Uterus (tissue), 4 donors: Measurements from ENCODE around the gene SLC6A18. TPM values are rescaled to one million over a fixed set of nuclear protein-coding genes. Genes with fewer than 3 reads are reported as not detected.

Experiments used
- DNase-seq, 2 donors: peaks; one replicate each; pipeline ENCODE4 v3.0.0-alpha.2; 2019 to 2020
- H3K27ac ChIP-seq, 2 donors: fragments of 200-600 bp; sonication (generic); 1 replicate in 1 of 2; 2 replicates in 1 of 2; pipeline ENCODE4 v1.5.1; 2016 to 2018
- H3K27me3 ChIP-seq, 2 donors: fragments of 200-600 bp; sonication (generic); one replicate each; pipeline ENCODE4 v1.5.1; 2018 to 2019; ENCODE audit warnings: control low read depth in 1 of 2
- H3K36me3 ChIP-seq, 2 donors: fragments of 200-600 bp; sonication (generic); one replicate each; pipeline ENCODE4 v1.5.1; 2019; ENCODE audit warnings: control low read depth in 1 of 2
- H3K4me1 ChIP-seq, 2 donors: fragments of 200-600 bp; sonication (generic); one replicate each; pipeline ENCODE4 v1.5.1; 2018 to 2019; ENCODE audit warnings: control low read depth in 1 of 2
- H3K4me3 ChIP-seq, 2 donors: fragments of 200-600 bp; sonication (generic); 1 replicate in 1 of 2; 2 replicates in 1 of 2; pipeline ENCODE4 v1.5.1; 2018 to 2019; ENCODE audit warnings: mild to moderate bottlenecking in 1 of 2
- H3K9me3 ChIP-seq, 2 donors: fragments of 200-600 bp; sonication (generic); one replicate each; pipeline ENCODE4 v1.5.1; 2019; ENCODE audit warnings: control low read depth in 1 of 2
- CTCF ChIP-seq, 4 experiments: fragments of 200-600 bp in 2 of 4; fragments of 450-650 bp in 2 of 4; sonication (generic) in 2 of 4; IDR thresholded peaks; one replicate each; pipeline ENCODE4 v1.5.1; 2016 to 2019; ENCODE audit warnings: antibody characterized with exemption in 4 of 4, mild to moderate bottlenecking in 2 of 4, moderate library complexity in 1 of 4
- POLR2A ChIP-seq, 2 donors: fragments of 450-650 bp; IDR thresholded peaks; one replicate each; pipeline ENCODE4 v1.6.1; 2016; ENCODE audit warnings: antibody characterized with exemption in 2 of 2, mild to moderate bottlenecking in 1 of 2, moderate library complexity in 1 of 2
- intact Hi-C: fragments of 100-400 bp; cut with DNase I; formaldehyde crosslinking; loops from one replicate; pipeline ENCODE4 v1.15.1; 2023; ENCODE audit warnings: low total_unique reads
- total RNA-seq, 4 donors: library from RNA; depleted of rRNA in 3 of 4; stranded (reverse); fragments of >200 nt in 3 of 4; gene quantifications; one replicate each; pipeline versions ENCODE4 v1.1.0 to v1.2.4, GENCODE V29; 2014 to 2023
- donor health status: DM: yes; HTN: yes; CAD: no.

SLC6A18 gene
- total RNA-seq, 4 donors from 2014 or later = not detected

DNA sequence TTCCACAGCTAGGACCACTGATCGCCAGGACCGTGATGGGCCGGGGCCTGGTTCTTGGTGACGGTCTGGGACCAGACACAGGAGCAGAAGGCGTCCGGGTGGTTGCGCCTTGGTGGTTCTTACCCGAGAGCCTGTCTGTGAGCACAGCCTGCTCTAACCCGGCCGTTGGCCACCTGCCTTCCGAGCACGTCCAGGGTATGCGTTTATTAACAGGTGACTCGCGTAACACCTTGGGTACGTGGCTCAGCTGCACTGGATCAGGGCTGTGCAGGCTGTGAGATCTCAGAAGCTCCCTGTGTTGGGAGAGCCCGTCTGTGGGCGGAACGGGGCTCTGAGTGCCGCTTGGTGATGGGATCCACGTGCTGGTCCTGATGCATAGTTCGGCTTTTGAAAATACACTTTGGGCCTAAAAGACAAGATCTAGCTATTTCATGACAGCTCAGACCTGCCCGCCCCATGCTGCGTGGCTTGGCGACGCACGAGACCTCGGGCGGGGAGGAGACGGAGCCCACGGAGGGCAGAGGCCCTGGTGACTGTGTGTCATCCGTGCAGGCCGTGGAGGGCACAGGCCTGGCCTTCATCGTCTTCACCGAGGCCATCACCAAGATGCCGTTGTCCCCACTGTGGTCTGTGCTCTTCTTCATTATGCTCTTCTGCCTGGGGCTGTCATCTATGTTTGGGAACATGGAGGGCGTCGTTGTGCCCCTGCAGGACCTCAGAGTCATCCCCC lies 6.7 kb upstream of the SLC6A18 start:
- TF ChIP-seq POLR2A (IDR thresholded peaks at IDR 0.05) = no peak
- TF ChIP-seq CTCF (IDR thresholded peaks at IDR 0.05) = no peak
- Histone ChIP-seq H3K36me3 (no peaks in the 10 kb centered on the region), H3K27ac (no peak overlapping the region), H3K4me1 (no peaks in the 10 kb centered on the region), H3K27me3 (no peaks in the 10 kb centered on the region), H3K9me3 (no peaks in the 10 kb centered on the region), H3K4me3 (no peak overlapping the region)
- no peak for DNase-seq
- intact Hi-C loops = no loop called here

DNA sequence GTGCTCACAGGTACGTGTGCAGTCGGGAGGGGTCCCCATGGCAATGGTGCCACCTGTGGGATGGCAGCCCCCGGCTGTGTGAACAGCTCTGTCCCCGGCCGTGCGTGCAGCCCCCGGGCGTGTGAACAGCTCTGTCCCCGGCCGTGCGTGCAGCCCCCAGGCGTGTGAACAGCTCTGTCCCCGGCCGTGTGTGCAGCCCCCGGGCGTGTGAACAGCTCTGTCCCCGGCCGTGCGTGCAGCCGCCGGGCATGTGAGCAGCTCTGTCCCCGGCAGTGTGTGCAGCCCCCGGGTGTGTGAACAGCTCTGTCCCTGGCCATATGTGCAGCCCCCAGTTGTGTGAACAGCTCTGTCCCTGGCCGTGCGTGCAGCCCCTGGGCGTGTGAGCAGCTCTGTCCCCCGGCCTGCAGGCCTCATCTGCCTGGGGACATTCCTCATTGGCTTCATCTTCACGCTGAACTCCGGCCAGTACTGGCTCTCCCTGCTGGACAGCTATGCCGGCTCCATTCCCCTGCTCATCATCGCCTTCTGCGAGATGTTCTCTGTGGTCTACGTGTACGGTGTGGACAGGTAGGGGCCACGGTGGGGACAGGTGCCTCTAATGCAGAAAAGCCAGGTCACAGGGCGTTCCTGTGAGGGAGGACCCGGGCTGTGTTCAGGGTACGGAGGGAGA lies 5.9 kb upstream of the SLC6A18 start:
- no peak overlapping the region for H3K4me3 ChIP-seq
- H3K27ac ChIP-seq = no peak overlapping the region
- H3K4me1 ChIP-seq = no peaks in the 10 kb centered on the region
- intact Hi-C loops = no loop called here
- H3K9me3 ChIP-seq = no peaks in the 10 kb centered on the region
- DNase-seq = no peak
- no peaks in the 10 kb centered on the region for H3K36me3 ChIP-seq
- H3K27me3 ChIP-seq = no peaks in the 10 kb centered on the region
- TF ChIP-seq CTCF (IDR thresholded peaks at IDR 0.05) (no peak), POLR2A (IDR thresholded peaks at IDR 0.05) (no peak)

DNA sequence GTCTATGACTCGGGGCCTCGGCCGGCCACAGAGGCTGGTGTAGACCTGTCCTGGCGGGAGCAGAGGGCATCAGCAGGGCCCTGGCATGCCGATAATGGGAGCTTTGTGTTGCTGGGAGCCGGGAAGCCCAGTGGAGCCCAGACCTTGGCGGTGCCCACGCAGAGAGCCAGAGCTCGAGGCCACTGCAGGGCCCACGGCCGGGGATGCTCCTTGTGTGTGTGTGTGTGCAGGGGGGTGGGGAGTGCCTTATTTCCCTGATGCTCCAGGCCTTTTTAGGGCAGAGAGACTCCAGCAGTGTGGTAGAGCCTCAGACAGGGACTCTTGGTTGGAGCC lies 5.4 kb upstream of the SLC6A18 start:
- no peaks in the 10 kb centered on the region for H3K4me1 ChIP-seq
- no peak overlapping the region for H3K4me3 ChIP-seq
- no peaks in the 10 kb centered on the region for H3K9me3 ChIP-seq
- DNase-seq = no peak
- TF ChIP-seq CTCF (IDR thresholded peaks at IDR 0.05) = no peak
- no peak for TF ChIP-seq POLR2A (IDR thresholded peaks at IDR 0.05)
- H3K36me3 ChIP-seq = no peaks in the 10 kb centered on the region
- H3K27ac ChIP-seq = no peak overlapping the region
- no peaks in the 10 kb centered on the region for H3K27me3 ChIP-seq
- intact Hi-C loops = no loop called here

- H3K27me3 ChIP-seq = no peaks in the 10 kb centered on the region
- H3K4me1 ChIP-seq = no peaks in the 10 kb centered on the region
- intact Hi-C loops = no loop called here
- no peaks in the 10 kb centered on the region for H3K9me3 ChIP-seq
- no peaks in the 10 kb centered on the region for H3K36me3 ChIP-seq
- DNase-seq = no peak
- H3K27ac ChIP-seq = no peak overlapping the region
- H3K4me3 ChIP-seq = no peak overlapping the region
- TF ChIP-seq CTCF (IDR thresholded peaks at IDR 0.05) (no peak), POLR2A (IDR thresholded peaks at IDR 0.05) (no peak)
Observed at GRCh38 chr5:1220351-1220750, 4.8 kb upstream of the SLC6A18 start.

GRCh38 chr5:1220831-1221230 lies 4.3 kb upstream of the SLC6A18 start:
- intact Hi-C loops = no loop called here
- Histone ChIP-seq H3K36me3 (no peaks in the 10 kb centered on the region), H3K4me1 (no peaks in the 10 kb centered on the region), H3K4me3 (no peak overlapping the region), H3K27ac (no peak overlapping the region), H3K27me3 (no peaks in the 10 kb centered on the region), H3K9me3 (no peaks in the 10 kb centered on the region)
- no peak for DNase-seq
- TF ChIP-seq POLR2A (IDR thresholded peaks at IDR 0.05) (no peak), CTCF (IDR thresholded peaks at IDR 0.05) (no peak)
